Neural cell (in vitro differentiated cells): ENCODE measurements around the gene BRSK2. TPM values are rescaled to one million over a fixed set of nuclear protein-coding genes. Genes with fewer than 3 reads are reported as not detected.

Experiments used
- H2AFZ ChIP-seq: fragments of 200-600, 300-800 bp; sonication (generic), shearing (Covaris generic); 2 replicates; pipeline ENCODE4 v1.6.0; 2014; ENCODE audit warnings: low read depth, mild to moderate bottlenecking, antibody characterized with exemption, low read length, moderate library complexity
- H3F3A ChIP-seq: fragments of 200-600 bp; shearing (Covaris generic); 2 replicates; pipeline ENCODE4 v1.6.1; 2016; ENCODE audit warnings: mild to moderate bottlenecking, moderate library complexity, mixed read lengths, antibody characterized with exemption, low read length; ENCODE audit not compliant: insufficient read depth, poor library complexity, severe bottlenecking
- H3K27ac ChIP-seq: fragments of 200-600, 300-800 bp; sonication (generic), shearing (Covaris generic); 2 replicates; pipeline ENCODE4 v1.5.1; 2014; ENCODE audit warnings: mild to moderate bottlenecking, low read length, moderate library complexity
- H3K27me3 ChIP-seq: fragments of 300-800, 200-600 bp; sonication (generic), shearing (Covaris generic); 2 replicates; pipeline ENCODE4 v1.6.0; 2014; ENCODE audit warnings: mild to moderate bottlenecking, low read depth, low read length, moderate library complexity; ENCODE audit not compliant: insufficient read depth
- H3K36me3 ChIP-seq: fragments of 300-800, 200-600 bp; sonication (generic), shearing (Covaris generic); 2 replicates; pipeline ENCODE4 v1.5.1; 2014; ENCODE audit warnings: mild to moderate bottlenecking, antibody characterized with exemption, low read length, moderate library complexity; ENCODE audit not compliant: insufficient read depth
- H3K4me2 ChIP-seq: fragments of 300-800, 200-600 bp; sonication (generic), shearing (Covaris generic); 2 replicates; pipeline ENCODE4 v1.6.0; 2014; ENCODE audit warnings: mild to moderate bottlenecking, low read length
- H3K4me3 ChIP-seq: fragments of 300-800, 200-600 bp; sonication (generic), shearing (Covaris generic); 2 replicates; pipeline ENCODE4 v1.5.1; 2014; ENCODE audit warnings: mild to moderate bottlenecking, low read length, moderate library complexity
- H3K79me2 ChIP-seq: fragments of 200-600 bp; shearing (Covaris generic); replicated peaks from 2 replicates; pipeline ENCODE4 v1.6.0; 2014; ENCODE audit warnings: mild to moderate bottlenecking, low read length, moderate library complexity; ENCODE audit not compliant: insufficient read depth
- H3K9ac ChIP-seq: fragments of 300-800, 200-600 bp; sonication (generic), shearing (Covaris generic); 2 replicates; pipeline ENCODE4 v1.6.1; 2016; ENCODE audit warnings: mild to moderate bottlenecking, low read length, mixed read lengths
- H3K9me2 ChIP-seq: fragments of 200-600 bp; shearing (Covaris generic); 2 replicates; pipeline ENCODE4 v1.6.1; 2016; ENCODE audit warnings: mild to moderate bottlenecking, low read length, mixed read lengths; ENCODE audit not compliant: insufficient read depth
- H3K9me3 ChIP-seq: fragments of 200-600, 300-800 bp; sonication (generic), shearing (Covaris generic); 2 replicates; pipeline ENCODE4 v1.6.1; 2016; ENCODE audit warnings: mild to moderate bottlenecking, mixed run types, low read length, moderate library complexity, mixed read lengths
- H4K20me1 ChIP-seq: fragments of 200-600 bp; shearing (Covaris generic); 2 replicates; pipeline ENCODE4 v1.6.1; 2016; ENCODE audit warnings: mild to moderate bottlenecking, mixed run types; ENCODE audit not compliant: insufficient read depth
- CTCF ChIP-seq: fragments of 450-650 bp; IDR thresholded peaks from 2 replicates; pipeline ENCODE4 v1.5.1; 2014; ENCODE audit warnings: antibody characterized with exemption, mild to moderate bottlenecking, moderate library complexity; ENCODE audit not compliant: poor library complexity, severe bottlenecking
- EP300 ChIP-seq: fragments of 450-650 bp; conservative IDR thresholded peaks from 2 replicates; pipeline ENCODE4 v1.6.1; 2014; ENCODE audit warnings: antibody characterized with exemption, mild to moderate bottlenecking, moderate library complexity; ENCODE audit not compliant: poor library complexity, severe bottlenecking
- EZH2 ChIP-seq: fragments of 200-600, 300-800 bp; shearing (Covaris generic), sonication (generic); IDR thresholded peaks from 2 replicates; pipeline ENCODE4 v1.6.1; 2014; ENCODE audit warnings: antibody characterized with exemption, low read length, borderline replicate concordance, mild to moderate bottlenecking; ENCODE audit not compliant: insufficient read depth, poor library complexity, severe bottlenecking
- MXI1 ChIP-seq: fragments of 450-650 bp; conservative IDR thresholded peaks from 2 replicates; pipeline ENCODE4 v1.6.1; 2014; ENCODE audit warnings: antibody characterized with exemption, mild to moderate bottlenecking; ENCODE audit not compliant: poor library complexity, severe bottlenecking
- POLR2AphosphoS5 ChIP-seq: IDR thresholded peaks from 2 replicates; pipeline ENCODE4 v1.6.1; 2012
- RAD21 ChIP-seq: fragments of 450-650 bp; conservative IDR thresholded peaks from 2 replicates; pipeline ENCODE4 v1.6.1; 2014; ENCODE audit warnings: antibody characterized with exemption, mild to moderate bottlenecking, moderate library complexity
- REST ChIP-seq: IDR thresholded peaks from 2 replicates; pipeline ENCODE4 v1.6.1; 2012; ENCODE audit warnings: borderline replicate concordance
- SMC3 ChIP-seq: fragments of 450-650 bp; conservative IDR thresholded peaks from 2 replicates; pipeline ENCODE4 v1.6.1; 2014; ENCODE audit warnings: antibody characterized with exemption, mild to moderate bottlenecking, moderate library complexity; ENCODE audit not compliant: poor library complexity
- TAF1 ChIP-seq: IDR thresholded peaks from 2 replicates; pipeline ENCODE4 v1.6.1; 2012; ENCODE audit warnings: low read depth
- polyA plus RNA-seq: library from polyadenylated mRNA; depleted of rRNA; stranded (reverse); fragments of >200 nt; gene quantifications from 2 replicates; pipeline ENCODE4 v1.2.3, GENCODE V29; 2014

Gene BRSK2
- polyA plus RNA-seq, 1 donor from 2014 or later = 47.5 TPM

- Histone ChIP-seq H3K27ac (no peak overlapping the region), H3K4me3 (no peak overlapping the region), H4K20me1 (peaks cover 44% of the 10 kb centered on the region), H3K27me3 (no peaks in the 10 kb centered on the region), H3K4me2 (no peak overlapping the region), H3F3A (no peaks in the 10 kb centered on the region), H3K79me2 (peaks cover 77% of the 10 kb centered on the region), H3K36me3 (no peaks in the 10 kb centered on the region), H3K9ac (no peak overlapping the region), H3K9me2 (no peaks in the 10 kb centered on the region), H2AFZ (no peak overlapping the region), H3K9me3 (no peaks in the 10 kb centered on the region)
- TF ChIP-seq TAF1 (no peak), REST (no peak), SMC3 (no peak), RAD21 (no peak), EZH2 (no peak), POLR2AphosphoS5 (no peak), MXI1 (no peak), EP300 (no peak), CTCF (no peak)
Measured at GRCh38 chr11:1398528-1399235, 8.9 kb downstream of the BRSK2 start.

GRCh38 chr11:1399386-1400316, 9.9 kb downstream of the BRSK2 start:
- Histone ChIP-seq H3K36me3 (no peaks in the 10 kb centered on the region), H3K9ac (no peak overlapping the region), H3K27ac (no peak overlapping the region), H3K27me3 (no peaks in the 10 kb centered on the region), H3K9me3 (no peaks in the 10 kb centered on the region), H2AFZ (no peak overlapping the region), H4K20me1 (peaks cover 52% of the 10 kb centered on the region), H3K9me2 (no peaks in the 10 kb centered on the region), H3K4me2 (no peak overlapping the region), H3F3A (no peaks in the 10 kb centered on the region), H3K79me2 (peaks cover 78% of the 10 kb centered on the region), H3K4me3 (no peak overlapping the region)
- TF ChIP-seq EZH2 (no peak), SMC3 (no peak), MXI1 (no peak), POLR2AphosphoS5 (no peak), RAD21 (no peak), EP300 (no peak), TAF1 (no peak), CTCF (no peak), REST (no peak)
